Cerebellar nuclear complex (tissue), 1 donor: ENCODE measurements around the gene UQCC5.

Source experiments
- DNase-seq, 2 experiments: peaks; one replicate each; lab custom pipeline; 2025; lab: John Stamatoyannopoulos, UW

The UQCC5 gene

GRCh38 chr3:52570076-52570475 lies 33.7 kb downstream of the UQCC5 start:
- no peak for DNase-seq

DNA sequence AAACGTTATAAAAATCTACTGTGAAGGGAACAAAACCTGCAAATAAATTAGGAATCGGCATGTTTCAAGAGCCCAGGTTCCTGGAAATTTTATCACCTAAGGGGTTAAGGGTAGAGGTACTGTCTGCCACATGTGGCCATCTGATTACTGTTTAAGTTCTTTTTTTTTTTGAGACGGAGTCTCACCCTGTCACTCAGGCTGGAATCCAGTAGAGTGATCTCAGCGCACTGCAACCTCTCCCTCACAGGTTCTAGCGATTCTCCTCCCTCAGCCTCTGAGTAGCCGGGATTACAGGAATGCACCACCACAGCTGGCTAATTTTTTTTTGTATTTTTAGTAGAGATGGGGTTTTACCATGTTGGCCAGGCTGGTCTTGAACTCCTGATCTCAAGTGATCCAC lies 35.8 kb downstream of the UQCC5 start:
- DNase-seq = no peak

- no peak for DNase-seq
These were observed 37.9 kb downstream of the UQCC5 start for GRCh38 chr3:52574056-52574965.
